MM.1S (cell line): ENCODE data around the gene TRIM45.

Experiments used
- DNase-seq: peaks from one replicate; pipeline ENCODE4 v3.0.0-alpha.2; 2015
- H2AFZ ChIP-seq: fragments of 300-600 bp; sonication (generic); 2 replicates; pipeline ENCODE4 v1.6.0; 2016; ENCODE audit warnings: antibody characterized with exemption, low read length
- H3F3A ChIP-seq: fragments of 300-600 bp; sonication (generic); 2 replicates; pipeline ENCODE4 v1.6.1; 2016; ENCODE audit warnings: mild to moderate bottlenecking, antibody characterized with exemption, low read length, moderate library complexity, mixed read lengths; ENCODE audit not compliant: insufficient read depth
- H3K27ac ChIP-seq: fragments of 300-600 bp; sonication (generic); 2 replicates; pipeline ENCODE4 v1.5.1; 2016; ENCODE audit warnings: mild to moderate bottlenecking, low read length
- H3K27me3 ChIP-seq: fragments of 300-600 bp; sonication (generic); replicated peaks from 2 replicates; pipeline ENCODE4 v1.6.0; 2016; ENCODE audit warnings: low read length; ENCODE audit not compliant: insufficient read depth
- H3K36me3 ChIP-seq: fragments of 300-600 bp; sonication (generic); replicated peaks from 2 replicates; pipeline ENCODE4 v1.6.1; 2016; ENCODE audit warnings: mild to moderate bottlenecking, low read length, mixed read lengths; ENCODE audit not compliant: insufficient read depth
- H3K4me1 ChIP-seq: fragments of 300-600 bp; sonication (generic); 2 replicates; pipeline ENCODE4 v1.6.1; 2016; ENCODE audit warnings: low read length, mixed read lengths
- H3K4me2 ChIP-seq: fragments of 300-600 bp; sonication (generic); 2 replicates; pipeline ENCODE4 v1.6.0; 2016; ENCODE audit warnings: low read depth, low read length
- H3K4me3 ChIP-seq: fragments of 300-600 bp; sonication (generic); 2 replicates; pipeline ENCODE4 v1.5.1; 2016; ENCODE audit warnings: low read length, mixed read lengths
- H3K79me2 ChIP-seq: fragments of 300-600 bp; sonication (generic); 2 replicates; pipeline ENCODE4 v1.6.1; 2016; ENCODE audit warnings: mixed run types, low read length, mixed read lengths
- H3K9ac ChIP-seq: fragments of 300-600 bp; sonication (generic); 2 replicates; pipeline ENCODE4 v1.6.1; 2016; ENCODE audit warnings: low read length, mixed read lengths
- H3K9me2 ChIP-seq: fragments of 300-600 bp; sonication (generic); replicated peaks from 2 replicates; pipeline ENCODE4 v1.6.1; 2016; ENCODE audit warnings: mild to moderate bottlenecking, low read length, mixed read lengths; ENCODE audit not compliant: insufficient read depth
- H3K9me3 ChIP-seq: fragments of 300-600 bp; sonication (generic); replicated peaks from 2 replicates; pipeline ENCODE4 v1.6.1; 2016; ENCODE audit warnings: mild to moderate bottlenecking, low read length, mixed read lengths; ENCODE audit not compliant: insufficient read depth
- H4K20me1 ChIP-seq: fragments of 300-600 bp; sonication (generic); 2 replicates; pipeline ENCODE4 v1.6.1; 2016; ENCODE audit warnings: mild to moderate bottlenecking, low read length, moderate library complexity, mixed read lengths; ENCODE audit not compliant: insufficient read depth
- CTCF ChIP-seq: fragments of 300-600 bp; sonication (generic); IDR thresholded peaks from 2 replicates; pipeline ENCODE4 v1.5.1; 2016; ENCODE audit warnings: antibody characterized with exemption, low read length, mixed read lengths
- EZH2 ChIP-seq: fragments of 300-600 bp; sonication (generic); optimal IDR thresholded peaks from 2 replicates; pipeline ENCODE3; 2017; ENCODE audit warnings: low read depth, mild to moderate bottlenecking, antibody characterized with exemption, low read length, mixed read lengths
- EZH2phosphoT487 ChIP-seq: fragments of 300-600 bp; sonication (generic); IDR thresholded peaks from 2 replicates; pipeline ENCODE4 v1.6.1; 2018; ENCODE audit warnings: antibody characterized with exemption, low read length

The TRIM45 gene

GRCh38 chr1:117137281-117137855 lies 15.8 kb upstream of the TRIM45 start:
- Histone ChIP-seq H2AFZ (no peak overlapping the region), H3F3A (no peaks in the 10 kb centered on the region), H3K9me3 (no peaks in the 10 kb centered on the region), H3K27me3 (no peaks in the 10 kb centered on the region), H3K36me3 (no peaks in the 10 kb centered on the region), H3K79me2 (no peaks in the 10 kb centered on the region), H3K27ac (no peak overlapping the region), H3K4me2 (no peak overlapping the region), H4K20me1 (no peaks in the 10 kb centered on the region), H3K4me1 (no peaks in the 10 kb centered on the region), H3K9me2 (no peaks in the 10 kb centered on the region), H3K9ac (no peak overlapping the region), H3K4me3 (no peak overlapping the region)
- DNase-seq = no peak
- no peak for TF ChIP-seq EZH2
- TF ChIP-seq CTCF = no peak
- no peak for TF ChIP-seq EZH2phosphoT487

- Histone ChIP-seq H3K27me3 (no peaks in the 10 kb centered on the region), H3F3A (no peaks in the 10 kb centered on the region), H3K4me3 (no peak overlapping the region), H3K27ac (no peak overlapping the region), H3K4me1 (no peaks in the 10 kb centered on the region), H3K4me2 (no peak overlapping the region), H4K20me1 (no peaks in the 10 kb centered on the region), H3K9ac (no peak overlapping the region), H3K79me2 (no peaks in the 10 kb centered on the region), H3K36me3 (no peaks in the 10 kb centered on the region), H3K9me3 (no peaks in the 10 kb centered on the region), H3K9me2 (no peaks in the 10 kb centered on the region), H2AFZ (no peak overlapping the region)
- no peak for DNase-seq
- TF ChIP-seq CTCF (no peak), EZH2phosphoT487 (no peak), EZH2 (no peak)
Measured at GRCh38 chr1:117136749-117137148, 15.2 kb upstream of the TRIM45 start.

- Histone ChIP-seq H3K79me2 (no peaks in the 10 kb centered on the region), H3K9me2 (no peaks in the 10 kb centered on the region), H3K36me3 (no peaks in the 10 kb centered on the region), H3K9ac (no peak overlapping the region), H3F3A (no peaks in the 10 kb centered on the region), H3K9me3 (no peaks in the 10 kb centered on the region), H3K27ac (no peak overlapping the region), H3K4me2 (no peak overlapping the region), H3K4me1 (no peaks in the 10 kb centered on the region), H2AFZ (no peak overlapping the region), H3K27me3 (no peaks in the 10 kb centered on the region), H4K20me1 (no peaks in the 10 kb centered on the region), H3K4me3 (no peak overlapping the region)
- TF ChIP-seq EZH2phosphoT487 (no peak), CTCF (no peak), EZH2 (no peak)
- no peak for DNase-seq
Measured at GRCh38 chr1:117135329-117135728, 13.8 kb upstream of the TRIM45 start.
